ENCODE data around the gene LHX3.

The LHX3 gene

DNA sequence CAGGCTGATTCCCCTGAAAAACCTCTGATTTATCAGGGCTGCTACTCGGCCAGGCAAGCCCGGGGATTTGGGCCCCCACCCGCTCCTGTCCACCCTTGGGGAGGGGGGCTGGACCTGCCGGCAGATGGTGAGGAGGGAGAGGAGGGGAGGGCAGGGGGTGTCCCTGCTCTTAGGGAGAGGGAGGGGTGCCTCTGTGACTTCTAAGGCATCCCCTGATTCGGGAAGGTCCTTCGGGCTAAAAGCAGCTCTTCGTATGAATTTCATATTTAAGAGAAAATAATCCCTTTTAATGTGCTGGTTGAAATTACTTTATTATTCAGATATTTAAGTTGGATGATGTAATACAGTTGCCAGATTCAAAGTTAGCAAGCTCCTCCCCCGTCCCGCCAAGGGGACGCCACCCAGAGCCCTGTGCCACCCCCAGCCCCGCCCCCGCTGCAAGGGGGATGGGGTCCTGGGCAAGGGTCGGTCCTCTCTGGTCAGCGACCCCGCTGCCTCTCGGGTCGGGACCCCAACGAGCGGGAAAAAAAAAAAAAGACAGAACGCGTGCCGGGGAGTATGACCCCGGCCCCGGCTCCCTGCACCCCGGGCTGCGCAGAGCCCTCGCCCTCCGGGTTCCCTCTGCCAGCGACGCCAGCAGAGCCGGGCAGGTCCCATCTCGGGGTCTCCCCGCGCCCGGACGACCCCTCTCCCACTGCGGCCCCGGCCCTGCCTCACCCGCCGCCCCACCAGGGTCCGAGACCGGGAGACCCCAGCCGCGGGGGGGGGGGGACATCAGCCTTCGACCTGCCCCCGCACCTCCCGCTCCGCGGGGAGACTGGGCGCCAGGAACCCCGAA lies 12.4 kb downstream of the LHX3 start:
- no peak for DNase-seq (ENCODE audit: low read depth in 2 of 2)

DNA sequence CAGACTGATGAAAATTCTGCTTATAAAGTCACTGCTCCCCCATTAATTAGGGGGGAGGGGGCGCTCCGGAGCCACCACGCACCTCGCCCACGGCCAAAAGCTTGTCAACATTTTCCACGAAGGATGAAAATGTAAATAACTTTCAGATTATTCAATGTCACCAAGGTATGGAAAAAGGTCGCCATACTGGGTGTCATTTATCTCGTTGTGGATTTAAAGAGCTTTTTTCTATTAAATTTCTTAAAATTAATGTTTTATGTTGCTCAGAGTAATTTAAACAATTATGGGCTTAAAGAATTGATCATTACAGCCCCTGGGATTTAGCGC lies 13.0 kb downstream of the LHX3 start:
- no peak for DNase-seq (ENCODE audit: low read depth in 2 of 2)

DNA sequence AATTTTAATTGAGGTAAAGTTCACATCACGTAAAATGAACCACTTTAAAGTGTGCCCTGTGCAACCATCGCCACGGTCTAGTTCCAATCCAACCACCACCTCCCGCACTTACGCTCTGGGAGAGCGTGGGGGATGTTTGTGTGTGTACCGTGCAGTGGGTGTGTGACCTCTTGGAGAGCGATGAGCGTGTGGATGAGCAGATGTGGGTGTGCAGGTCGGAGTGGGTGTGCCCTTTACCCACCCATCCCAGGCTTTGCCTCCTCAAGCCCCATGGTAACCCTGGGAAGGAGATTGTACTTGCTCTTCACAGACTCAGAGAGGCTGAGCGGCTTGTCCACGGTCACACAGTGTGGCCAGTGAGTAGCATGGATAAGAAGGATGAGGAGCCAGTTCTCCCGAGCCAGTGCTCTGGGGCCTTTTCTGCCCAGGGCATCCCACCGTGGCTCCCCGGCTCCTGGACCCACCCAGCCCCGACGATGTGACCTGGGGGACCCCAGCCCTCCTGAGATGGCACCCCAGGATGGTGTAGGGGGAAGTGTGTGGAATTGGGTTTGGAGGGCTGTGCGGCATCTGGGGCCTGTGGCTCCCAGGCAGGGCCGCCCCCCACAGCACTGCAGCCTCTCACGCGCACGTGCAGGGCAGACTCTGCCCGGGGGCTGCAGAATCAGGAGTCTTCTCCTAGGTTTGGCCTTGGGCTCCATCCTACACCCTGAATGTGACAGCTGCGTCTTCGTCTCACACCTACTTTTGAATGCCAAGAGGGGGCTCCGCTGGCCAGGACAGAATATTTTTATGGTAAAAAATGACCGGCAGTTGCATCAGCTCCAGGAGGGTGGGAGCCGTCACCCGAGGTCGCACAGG lies 13.6 kb downstream of the LHX3 start:
- no peak for DNase-seq (ENCODE audit: low read depth in 2 of 2)

DNA sequence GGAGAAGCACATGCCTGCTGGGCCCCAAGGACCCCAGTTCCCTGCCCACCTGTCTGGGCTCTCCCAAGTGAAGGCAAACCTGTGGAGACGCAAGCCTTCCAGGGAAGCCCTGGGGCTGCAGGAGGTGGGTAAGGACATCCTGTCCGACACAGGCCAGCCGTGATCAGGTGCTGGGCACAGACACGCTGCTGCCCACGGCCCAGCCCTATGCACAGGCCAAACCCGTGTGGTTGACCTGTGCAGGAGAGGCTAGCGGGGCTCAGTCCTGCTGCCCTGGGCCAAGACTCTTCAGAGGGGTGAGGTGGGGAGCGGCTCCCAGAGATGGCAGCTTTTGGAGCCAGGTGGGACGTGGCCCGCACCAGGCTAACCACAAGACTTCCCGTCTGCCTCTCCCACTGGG lies 14.3 kb downstream of the LHX3 start:
- DNase-seq (ENCODE audit: low read depth in 2 of 2), result no peak

DNA sequence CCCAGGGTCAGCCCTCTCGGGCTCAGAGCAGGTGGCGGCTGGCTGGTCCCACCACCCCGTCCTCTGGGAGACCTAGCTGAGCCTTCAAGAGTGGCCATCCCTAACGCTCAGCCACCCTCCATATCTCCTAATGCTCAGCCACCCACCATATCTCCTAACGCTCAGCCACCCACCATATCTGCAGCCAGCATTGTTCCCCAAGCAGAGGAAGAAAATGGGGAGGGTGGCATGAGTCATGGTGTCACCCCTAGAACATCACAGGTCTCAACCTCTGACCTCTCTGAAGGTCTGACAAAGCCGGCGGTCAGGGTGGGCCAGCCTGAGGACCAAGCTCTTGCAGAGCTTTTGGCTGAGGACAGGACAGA lies 14.7 kb downstream of the LHX3 start:
- no peak for DNase-seq (ENCODE audit: low read depth in 2 of 2)

DNA sequence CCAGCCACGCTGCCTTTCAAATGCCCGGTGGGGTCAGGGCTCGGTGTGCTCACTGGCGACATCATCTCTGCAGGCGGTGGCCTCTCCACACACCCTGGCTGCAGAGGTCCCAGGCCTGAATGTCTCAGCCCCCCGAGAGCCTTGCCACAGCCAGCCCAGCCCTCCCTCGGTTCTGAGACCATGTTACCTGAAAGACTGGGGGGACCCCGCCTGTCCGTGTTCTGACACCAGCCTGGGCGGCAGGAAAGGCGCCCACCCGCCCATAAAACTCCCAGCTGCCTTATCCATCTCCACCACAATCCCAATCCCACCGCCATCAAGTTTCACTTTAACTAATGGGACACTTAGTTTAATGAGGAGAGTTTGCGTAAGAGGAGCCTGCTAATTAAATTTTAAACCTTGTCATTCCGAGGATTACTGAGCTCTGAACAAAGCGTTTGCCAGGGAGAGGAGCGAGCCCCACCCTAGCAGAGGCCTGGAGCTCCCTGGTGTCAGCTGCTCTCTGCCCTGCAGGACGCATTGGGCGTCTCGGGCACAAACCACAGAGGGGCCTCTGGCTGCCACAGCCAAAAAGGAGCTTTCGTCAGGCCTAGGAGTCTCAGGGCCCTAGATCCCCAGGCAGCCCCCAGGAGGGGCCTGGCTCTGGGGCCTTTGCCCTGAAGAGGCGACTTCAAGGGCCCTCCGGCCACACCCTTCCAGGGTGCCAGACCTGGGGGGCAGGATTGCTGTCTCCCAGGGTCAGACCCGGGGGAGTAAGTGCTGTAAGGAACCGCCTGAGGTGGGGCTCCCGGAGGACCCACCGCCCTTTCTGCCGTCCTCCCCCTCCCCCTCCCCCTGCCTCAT lies 15.3 kb downstream of the LHX3 start:
- no peak for DNase-seq (ENCODE audit: low read depth in 2 of 2)

DNA sequence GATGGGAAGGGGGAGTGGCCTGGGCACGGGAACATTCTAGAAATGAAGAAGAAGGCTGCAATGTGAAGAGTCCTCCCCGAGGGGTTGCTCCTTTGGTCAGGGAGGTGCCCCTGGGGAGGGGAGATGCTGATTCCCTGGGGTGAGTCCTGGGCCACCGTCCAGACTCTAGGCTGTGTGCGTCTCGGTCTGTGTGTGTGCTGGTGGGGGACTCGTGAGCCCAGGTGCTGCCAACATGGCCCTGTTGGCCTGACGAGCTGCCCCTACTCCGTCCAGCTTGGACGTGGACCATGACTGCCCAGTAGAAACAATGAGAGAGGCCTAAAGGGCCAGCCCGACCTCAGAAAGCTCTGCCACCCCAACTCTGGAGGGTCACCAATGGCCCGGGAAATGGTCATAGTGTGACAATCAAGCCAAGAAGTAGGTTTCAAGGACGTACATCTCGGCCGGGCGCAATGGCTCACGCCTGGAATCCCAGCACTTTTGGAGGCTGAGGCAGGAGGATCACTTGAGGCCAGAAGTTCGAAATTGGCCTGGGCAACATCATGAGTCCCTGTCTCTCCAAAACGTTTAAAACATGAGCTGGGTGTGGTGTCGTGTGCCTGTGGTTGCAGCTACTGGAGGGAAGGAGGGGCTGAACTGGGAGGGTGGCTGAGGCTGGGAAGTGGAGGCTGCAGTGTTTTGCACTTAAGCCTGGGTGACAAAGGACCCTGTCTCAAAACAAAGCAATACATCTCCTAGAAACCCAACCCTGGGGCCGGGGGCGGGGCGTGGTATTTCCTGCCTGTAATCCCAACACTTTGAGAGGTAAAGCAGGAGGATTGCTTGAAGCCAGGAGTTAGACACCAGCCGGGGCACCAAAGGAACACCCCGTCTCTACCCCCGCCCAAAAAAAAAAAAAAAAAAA lies 17.0 kb downstream of the LHX3 start:
- DNase-seq (ENCODE audit: low read depth in 2 of 2), result no peak

DNA sequence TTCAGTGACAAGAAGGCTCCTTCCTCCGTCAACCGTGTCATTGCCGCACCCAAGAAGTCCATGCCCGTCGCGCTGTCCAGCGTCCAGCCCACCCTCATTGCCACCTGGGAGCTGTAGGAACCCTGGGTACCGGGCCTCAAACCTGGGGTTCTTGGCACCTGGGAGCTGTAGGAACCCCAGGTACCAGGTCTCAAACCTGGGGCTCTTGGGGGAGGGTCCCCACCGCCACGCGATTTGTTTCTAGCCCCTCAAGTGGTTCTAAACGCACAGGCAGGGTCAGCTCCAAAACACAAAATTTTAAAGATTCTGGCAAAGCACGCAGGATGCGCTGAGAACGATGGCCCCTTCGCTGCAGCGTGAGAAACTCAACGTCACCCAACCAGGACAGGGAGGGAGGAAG lies 17.7 kb downstream of the LHX3 start:
- DNase-seq (ENCODE audit: low read depth in 2 of 2), result no peak

DNA sequence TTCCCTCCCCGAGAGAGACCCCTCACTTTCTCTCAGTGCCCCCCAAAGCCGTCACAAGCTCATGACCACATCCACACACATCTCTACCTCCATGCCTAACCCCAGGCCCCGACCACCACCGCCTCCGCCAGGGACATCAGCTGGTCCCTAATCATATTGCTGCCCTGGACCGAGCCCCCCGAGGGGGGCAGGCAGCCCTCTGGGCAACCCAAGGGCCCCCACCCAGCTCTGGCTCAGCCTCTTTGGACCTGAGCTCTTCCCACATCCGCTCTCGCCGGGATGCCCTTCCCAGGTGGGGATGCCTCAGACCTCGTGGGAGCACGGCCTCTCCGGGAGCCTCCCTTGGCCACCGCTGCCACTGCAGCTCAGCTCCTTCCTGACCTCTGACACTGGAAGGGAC lies 18.5 kb downstream of the LHX3 start:
- DNase-seq (ENCODE audit: low read depth in 2 of 2), result no peak

DNA sequence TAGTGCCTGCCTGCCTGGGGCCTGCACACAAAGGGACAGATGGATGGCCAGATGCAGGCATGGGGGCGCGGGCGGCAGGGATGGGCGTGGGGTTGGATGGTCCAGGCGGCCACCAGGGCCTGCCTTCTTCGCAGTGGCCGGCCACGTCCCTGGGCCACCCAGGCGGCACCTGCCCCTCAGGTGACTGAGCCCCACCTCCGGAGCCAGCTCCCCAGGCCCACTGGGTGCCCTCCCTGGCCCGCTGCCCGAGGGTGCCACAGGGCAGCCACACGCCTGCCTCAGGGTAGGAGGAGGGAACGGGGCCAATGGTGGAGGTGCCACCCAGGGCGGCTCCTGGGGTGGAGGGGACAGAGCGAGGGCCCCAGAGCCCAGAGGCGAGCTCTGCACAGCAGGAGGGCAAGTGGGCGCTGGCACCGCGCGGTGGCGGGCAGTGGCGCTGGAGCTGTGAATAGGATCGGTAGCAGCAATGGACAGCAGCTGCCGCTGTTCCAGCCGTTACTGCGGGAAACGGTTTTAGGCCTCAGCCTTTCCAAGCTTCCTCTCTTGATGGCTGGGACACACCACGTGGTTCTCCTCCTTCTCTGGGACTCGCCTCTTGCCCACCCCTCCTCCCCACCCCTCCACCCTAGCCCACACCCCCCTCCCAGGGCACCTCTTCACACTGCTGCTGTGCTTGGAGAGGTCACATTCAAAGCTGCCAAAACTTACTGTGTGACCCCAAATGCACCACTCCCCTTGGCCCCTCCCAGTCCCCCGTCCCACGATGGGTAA lies 19.1 kb downstream of the LHX3 start:
- DNase-seq (ENCODE audit: low read depth in 2 of 2), result no peak

DNA sequence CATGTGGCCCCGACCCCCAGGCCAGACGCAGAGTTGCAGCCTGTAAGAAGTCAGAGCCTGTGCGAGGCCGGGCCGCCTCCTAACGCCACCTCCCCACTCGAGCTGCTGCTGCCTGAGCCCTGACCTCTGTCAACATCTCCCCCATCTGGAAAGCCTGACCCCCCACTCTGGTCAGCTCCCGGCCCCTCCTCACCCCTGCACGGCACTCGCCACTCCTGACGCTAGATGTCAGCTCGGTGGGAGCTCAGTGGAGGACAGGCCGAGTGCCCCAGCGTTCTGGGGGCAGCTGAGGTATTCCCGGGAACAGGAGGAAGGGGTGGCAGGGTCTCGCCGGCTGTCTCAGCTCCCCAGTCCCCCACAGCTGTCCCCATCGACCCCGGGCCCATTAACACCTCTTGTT lies 19.9 kb downstream of the LHX3 start:
- no peak for DNase-seq (ENCODE audit: low read depth in 2 of 2)

DNA sequence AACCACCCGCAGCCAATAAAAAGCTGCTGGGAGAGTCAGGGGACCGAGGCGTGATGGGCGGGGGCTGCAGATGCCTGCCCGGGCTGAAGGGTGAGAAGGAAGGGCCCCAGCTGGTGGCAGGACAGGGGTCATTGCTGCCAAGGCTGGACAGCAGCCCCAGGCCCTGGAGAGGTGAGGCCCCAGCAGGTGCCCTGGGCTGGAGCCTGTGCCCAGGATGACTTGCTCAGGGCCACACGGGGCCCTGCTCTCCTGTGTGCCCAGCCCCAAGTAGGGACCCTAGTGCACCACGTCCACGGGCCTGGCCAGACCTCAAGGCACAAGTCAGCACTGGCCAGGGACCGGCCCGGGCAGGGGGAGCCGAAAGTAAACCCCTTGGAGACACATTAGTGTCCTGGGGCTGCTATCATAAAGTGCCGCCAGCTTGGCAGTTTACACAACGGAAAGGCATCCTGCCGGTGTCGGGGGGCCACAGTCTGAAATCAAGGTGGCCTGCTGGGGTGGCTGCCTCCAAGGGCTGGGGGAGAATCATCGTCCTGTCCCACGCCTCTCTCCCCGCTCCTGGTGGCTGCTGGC lies 22.0 kb downstream of the LHX3 start:
- no peak for DNase-seq (ENCODE audit: low read depth in 2 of 2)

DNA sequence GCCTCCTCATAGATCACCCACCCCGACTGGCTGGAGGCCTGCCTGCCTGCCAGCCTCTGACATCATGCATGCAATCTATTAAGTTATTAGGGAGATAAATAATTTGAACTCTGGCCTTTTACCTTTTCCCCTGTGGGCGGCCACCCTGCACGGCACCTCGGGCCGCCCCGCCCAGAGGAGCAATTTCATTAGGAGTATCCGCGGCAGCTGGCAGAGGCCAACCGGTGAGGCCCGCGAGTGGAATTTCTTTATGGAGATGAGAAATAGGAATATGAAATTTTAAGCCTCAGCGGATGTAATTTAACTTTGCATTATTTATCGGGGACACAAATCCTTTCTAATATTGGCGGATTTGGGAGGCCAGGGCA lies 22.5 kb downstream of the LHX3 start:
- no peak for DNase-seq (ENCODE audit: low read depth in 2 of 2)

DNA sequence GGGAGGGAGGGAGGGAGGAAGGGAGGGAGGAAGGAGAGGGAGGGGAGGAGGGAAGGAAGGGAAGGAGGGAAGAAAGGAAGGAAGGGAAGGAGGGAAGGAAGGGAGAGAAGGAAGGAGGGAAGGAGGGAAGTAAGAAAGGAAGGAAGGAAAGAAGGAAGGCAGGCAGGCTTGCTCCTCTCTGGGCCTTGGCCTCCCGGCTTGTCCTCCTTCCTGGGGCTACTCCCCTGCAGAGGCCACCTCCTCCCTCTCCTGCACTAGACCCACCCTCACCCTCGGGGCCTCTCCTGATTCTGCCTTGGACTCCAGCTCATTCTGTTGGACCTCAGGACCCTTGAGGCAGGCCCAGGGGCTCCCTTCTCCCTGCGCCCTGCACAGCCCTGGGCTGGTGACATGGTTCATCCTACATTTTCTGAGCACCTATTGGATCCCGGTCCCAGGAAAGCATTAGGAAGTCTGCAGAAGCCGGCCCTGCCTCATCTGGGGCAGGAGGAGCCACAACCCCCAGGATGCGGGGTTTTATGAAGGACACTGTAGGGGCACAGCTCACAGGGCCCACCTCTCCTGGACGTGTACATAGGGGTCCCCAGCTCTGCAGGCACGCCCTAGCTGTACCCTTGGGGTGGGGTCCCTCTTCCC lies 23.0 kb downstream of the LHX3 start:
- no peak for DNase-seq (ENCODE audit: low read depth in 2 of 2)

DNA sequence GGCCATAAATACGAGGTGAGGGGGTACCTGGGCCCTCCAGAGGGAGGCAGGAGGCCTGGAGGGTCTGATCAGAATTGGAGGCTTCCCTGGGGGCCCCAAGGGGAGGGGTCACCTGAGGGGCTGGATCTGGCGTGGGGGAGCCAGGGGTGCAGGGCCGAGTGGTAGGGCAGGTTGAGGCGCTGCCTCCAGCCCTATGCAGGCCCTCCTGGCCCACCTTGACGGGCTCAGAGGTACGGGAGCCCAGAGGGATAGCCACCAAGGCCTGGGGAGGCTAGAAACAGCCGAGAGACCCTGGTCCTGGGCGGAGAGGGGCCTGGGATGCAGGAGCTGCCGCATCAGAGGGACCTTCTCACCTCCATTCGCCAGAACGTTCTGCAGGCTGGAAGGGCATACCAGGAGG lies 24.3 kb downstream of the LHX3 start:
- no peak for DNase-seq (ENCODE audit: low read depth in 2 of 2)

DNA sequence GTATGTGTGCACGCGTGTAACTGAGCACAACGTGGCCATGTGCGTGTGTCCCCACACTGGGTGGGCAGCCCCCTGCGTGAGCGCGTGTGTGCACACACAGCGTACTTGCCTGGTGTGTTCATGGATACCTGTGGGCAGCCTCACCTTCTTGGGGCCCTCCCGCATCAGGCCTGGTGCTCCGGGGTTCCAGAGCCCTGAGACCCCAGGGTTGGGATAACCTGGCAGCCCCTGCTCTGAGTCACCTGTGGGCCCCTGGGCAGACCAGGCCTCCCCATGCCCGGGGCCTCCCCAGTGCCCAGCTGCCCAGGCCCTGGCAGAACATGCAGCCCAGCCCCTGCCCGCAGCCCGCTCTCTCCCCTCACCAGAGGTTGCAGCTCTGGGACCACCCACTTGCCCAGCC lies 25.2 kb downstream of the LHX3 start:
- DNase-seq (ENCODE audit: low read depth in 2 of 2), result no peak

DNA sequence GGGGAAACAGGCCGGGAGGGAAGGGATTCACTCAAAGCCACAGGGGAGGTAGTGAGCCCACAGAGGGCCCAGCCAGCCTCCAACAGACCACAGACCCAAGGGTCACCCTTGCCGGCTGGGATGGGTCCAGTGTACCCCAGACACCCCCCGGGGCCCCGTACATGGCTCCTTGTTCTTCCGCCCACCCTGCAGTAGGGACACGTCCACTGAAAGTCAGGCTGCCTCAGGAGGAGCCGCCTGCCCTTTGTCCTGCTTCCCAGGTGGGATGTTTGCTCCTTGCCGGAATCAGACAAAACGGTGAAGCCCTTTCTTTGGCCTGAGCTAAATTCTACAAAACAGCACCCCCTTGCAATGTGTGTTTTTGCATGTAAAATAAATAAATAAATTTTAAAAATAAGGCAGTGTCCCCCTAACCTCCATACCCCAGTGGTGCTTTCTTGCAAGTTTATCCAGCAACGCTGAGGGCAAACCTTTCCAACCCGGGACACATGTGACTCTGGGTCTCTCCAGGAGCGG lies 25.8 kb downstream of the LHX3 start:
- DNase-seq (ENCODE audit: low read depth in 2 of 2), result no peak

DNA sequence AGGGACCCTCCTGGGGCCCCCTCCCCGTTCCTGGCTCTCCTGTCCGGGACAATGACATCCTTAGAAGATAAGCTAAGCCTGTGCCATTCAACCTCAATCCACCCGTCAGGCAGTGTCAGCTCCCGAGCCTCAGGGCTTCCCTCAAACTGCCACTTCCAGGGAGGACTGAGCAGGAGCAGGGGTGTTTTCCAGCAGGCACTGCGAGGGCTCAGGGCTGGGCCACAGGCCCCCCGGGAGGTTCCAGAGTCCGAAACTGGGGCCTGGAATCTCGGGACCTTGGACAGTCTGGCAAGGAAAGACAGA lies 26.2 kb downstream of the LHX3 start:
- DNase-seq (ENCODE audit: low read depth in 2 of 2), result no peak

DNA sequence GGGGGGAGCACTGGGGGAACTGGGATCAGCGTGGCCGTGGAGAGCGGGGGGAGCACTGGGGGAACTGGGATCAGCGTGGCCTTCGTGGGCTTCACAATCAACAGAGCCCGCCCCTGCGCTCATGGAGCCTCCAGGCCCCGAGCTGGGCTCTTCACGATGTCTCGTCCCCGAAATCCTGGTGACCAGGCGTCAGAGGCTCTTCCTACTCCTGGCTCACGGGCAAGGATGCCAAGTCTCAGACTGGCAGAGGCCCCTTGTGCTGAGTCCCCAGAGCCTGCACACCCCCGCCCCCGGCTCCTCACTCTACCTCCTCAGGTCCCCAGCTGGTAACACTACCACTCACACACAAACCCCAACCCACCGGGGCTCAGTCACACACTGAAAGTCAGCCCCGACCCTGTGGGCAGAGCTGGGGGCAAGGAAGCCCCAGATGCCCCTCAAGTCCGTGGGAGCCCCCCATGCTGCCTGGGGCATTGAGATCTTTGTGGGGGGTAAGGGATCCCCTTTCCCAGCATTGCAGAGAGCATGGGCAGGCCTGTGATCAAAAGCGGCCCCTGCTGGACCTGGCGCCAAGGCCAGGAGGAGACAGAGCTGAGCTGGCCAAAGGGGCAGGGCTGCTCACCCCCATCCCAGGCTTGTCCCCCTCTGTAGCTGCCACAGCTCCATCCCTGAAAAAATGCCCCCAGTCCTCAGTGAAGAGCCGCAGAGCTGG lies 26.7 kb downstream of the LHX3 start:
- DNase-seq (ENCODE audit: low read depth in 2 of 2), result no peak

Data from stimulated activated CD8-positive, alpha-beta memory T cell treated with anti-CD3 and anti-CD28 coated beads, Interleukin-2, amount 100 ng/mL, for 48 hours (primary cell).